ENCODE results near the gene STAG1. TPM values are rescaled to one million over a fixed set of nuclear protein-coding genes. Genes with fewer than 3 reads are reported as not detected.
"Not testable (repeated sequence)": the region's sequence is repeated elsewhere in the genome, so short reads cannot be mapped to it uniquely, and the experiment has no call there.

Gene STAG1
- polyA plus RNA-seq (2013, experiment 1 of 2; ENCODE audit: insufficient read length), result 26.1 TPM
- 30.0 TPM for polyA plus RNA-seq (2013, experiment 2 of 2; ENCODE audit: insufficient read length)

DNA sequence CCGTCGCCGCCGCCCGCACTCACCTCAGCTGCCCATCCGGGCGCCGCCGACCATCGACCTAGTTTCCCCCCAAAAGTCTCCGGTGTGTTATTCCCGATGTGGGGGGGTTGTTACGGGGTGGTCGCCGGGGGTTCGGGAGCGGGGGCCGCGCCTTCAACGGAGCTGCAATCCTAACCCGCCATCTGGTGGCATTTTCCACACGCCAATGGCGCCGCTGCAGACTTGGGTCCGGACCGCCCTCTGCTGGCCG, at the start of gene STAG1:
TSS of gene STAG1 (minus strand) at position 207 of the 250 bp plus-strand sequence. CDS start 121,480 bp downstream, outside the sequence.
- no peak for DNase-seq

DNA sequence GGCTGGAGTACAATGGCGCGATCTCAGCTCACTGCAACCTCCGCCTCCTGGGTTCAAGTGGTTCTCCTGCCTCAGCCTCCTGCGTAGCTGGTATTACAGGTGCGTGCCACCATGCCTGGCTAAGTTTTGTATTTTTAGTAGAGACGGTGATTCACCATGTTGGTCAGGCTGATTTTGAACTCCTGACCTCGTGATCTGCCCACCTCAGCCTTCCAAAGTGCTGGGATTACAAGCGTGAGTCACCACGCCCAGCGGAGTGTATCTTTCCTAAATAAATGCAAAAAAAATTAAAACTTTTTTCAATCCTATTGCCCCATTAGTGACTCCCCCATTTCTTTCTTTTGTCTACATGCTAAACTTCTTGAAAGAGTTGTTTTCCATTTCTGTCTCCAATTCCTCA, 49.0 kb upstream of the STAG1 start:
- DNase-seq, result not testable (repeated sequence)

GRCh38 chr3:136792556-136793330, 40.6 kb upstream of the STAG1 start:
- no peak for DNase-seq

GRCh38 chr3:136790786-136791185, 38.6 kb upstream of the STAG1 start:
- no peak for DNase-seq

DNA sequence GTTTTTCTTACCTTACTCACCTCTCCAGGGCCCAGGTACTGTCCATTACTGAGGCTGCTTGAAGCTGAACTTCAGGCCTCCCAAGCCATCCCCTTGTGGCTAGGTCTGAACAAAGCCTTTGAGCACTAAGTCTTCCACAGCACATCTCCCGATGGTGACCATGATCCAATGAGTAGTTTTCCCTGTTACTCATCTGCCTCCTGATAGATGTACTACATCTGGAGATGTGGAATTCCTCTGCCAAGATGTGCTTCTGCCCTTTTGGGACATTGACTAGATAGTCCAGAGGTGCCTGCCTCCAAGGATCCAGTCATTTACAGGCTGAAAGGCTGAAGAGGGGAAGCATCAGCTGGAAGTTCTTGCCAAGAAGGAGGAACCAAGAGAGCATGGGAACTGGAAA, 37.8 kb upstream of the STAG1 start:
- no peak for DNase-seq

- DNase-seq, result no peak
Observed at GRCh38 chr3:136788154-136788553, 36.0 kb upstream of the STAG1 start.

GRCh38 chr3:136787349-136787748, 35.2 kb upstream of the STAG1 start:
- peak; percentile 48 for DNase-seq

GRCh38 chr3:136783708-136784191, 31.6 kb upstream of the STAG1 start:
- DNase-seq, result no peak

- no peak for DNase-seq
Observed at GRCh38 chr3:136780741-136781140, 28.6 kb upstream of the STAG1 start.

DNA sequence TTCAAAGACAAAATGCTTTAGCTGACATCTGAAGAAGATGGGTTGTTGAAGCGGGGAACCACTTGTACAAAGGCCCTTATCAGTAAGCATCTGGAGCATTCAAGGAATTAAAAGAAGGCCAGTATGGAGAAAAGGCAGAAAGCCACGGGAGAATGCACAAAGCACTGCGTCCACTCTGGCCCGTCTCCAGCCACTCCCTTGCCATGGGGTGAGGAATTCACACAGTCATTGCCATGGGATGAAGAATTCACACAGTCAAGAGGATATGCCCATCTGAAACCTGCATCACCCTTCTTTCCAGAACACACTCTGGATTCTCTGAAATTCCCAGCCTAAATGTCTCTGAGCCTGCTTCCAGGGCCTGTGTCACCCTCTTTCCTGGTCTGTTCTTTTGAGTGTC, 26.7 kb upstream of the STAG1 start:
- DNase-seq, result peak; percentile 40

DNA sequence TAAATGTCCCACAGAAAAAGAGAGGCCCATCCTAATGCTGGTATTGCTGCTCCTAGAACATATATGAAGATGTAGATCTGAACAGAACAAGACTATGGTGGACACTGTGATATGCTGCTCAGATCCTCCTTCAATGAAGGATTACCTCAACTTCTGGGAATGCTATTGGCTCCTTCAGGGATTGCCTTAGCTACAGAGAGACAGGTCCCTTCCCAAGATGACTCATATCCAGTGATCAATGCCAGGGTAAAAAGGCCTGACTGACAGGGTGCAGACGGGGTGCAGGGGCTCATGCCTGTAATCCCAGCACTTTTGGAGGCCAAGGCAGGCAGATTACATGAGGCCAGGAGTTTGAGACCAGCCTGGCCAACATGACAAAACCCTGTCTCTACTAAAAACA, 20.5 kb upstream of the STAG1 start:
- DNase-seq, result peak; percentile 34

- peak; percentile 12 for DNase-seq
Observed at GRCh38 chr3:136758160-136759102, 6.3 kb upstream of the STAG1 start.

DNA sequence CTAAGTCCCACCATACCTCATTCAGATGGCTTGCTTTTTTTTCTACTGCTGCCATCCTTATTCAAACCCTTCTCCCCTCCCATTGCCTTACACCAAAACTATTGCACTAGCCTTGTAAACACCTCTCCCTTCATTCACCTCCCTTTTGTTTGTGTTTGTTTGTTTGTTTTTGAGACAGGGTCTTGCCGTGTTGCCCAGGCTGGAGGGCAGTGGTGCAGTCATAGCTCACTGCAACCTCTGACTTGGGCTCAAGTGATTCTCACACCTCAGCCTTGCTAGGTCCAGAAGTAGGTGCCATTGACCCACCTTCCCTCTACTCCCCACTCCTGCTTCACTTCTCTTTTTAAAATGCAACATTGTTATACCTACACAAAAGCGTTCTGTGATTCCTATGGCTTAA, 3.0 kb upstream of the STAG1 start:
- no peak for DNase-seq

DNA sequence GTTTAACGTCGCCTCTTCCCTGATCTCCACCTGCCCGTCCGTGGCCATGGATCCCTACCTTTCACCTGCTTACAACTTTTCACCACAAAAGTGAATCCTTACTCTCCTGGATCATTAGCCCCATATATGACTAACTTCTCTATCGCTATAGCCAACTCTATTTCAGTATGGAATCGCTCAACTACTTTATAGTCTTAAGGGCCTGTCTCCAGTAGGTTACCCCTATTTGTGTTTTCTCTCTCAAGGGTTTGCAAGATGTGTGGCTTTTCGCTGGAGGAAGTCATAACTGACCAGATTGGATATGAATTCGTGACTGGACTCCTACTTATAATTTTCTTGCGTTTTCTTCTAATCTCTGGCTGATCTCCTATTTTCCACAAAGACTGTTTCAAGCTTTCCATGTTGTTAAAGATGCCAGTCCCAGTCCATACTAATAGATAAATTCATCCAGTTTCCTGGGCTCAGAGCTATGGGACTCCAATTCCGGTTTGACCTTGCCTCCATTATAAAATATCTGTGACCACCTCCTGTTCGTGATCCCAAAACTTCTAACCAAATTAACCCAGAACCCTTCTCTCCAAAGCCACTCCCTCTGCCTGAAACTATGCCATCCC, 1.3 kb upstream of the STAG1 start:
- DNase-seq, result no peak

DNA sequence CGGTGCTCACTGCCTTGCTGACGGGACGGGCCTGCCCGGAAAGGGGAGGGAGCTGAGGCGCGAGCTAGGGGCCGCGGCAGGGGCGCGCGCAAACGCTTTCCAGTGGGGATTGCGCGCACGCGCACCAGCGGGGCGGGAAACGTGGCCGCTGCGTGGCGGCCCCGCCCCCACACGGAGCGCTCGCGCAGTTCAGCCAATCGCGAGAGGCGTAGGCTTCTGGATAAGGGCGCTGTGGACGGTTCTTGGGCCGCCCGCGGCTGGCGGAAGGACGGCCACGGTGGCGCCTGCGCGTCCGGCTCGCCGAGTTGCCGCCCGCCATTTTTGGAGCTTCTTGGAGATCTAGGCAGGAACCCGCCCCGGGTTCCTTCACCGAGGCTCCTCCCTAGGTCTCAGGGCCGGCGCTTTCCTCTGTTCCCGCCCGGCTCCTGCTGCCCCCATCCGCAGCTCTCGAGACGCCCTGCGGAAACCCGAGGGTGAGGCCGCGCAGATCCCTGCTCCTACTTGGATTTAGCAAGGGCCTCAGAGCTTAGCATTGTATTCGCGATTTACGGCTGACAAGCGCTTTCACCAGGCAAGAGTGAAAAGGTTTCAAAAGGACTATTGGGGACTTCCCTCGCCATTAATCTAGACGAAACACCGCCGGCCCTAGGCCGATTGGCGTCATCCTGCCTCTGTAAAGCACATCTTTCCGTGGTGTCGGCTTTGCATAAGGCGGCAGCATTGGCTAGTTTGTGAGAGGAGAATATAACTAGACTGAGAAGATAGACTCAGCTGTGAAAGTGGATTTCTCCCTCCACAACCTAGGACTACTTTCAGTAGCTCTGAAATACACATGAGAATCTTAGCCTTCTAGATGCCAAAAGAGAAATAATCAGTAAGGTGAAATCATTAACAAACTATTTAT, 496 bp upstream of the STAG1 start:
- DNase-seq, result peak; percentile 99

- DNase-seq, result peak; percentile 89
Observed at GRCh38 chr3:136751316-136752171, 634 bp downstream of the STAG1 start.

GRCh38 chr3:136750897-136751315, 1.3 kb downstream of the STAG1 start:
- DNase-seq, result peak; percentile 69

- DNase-seq, result no peak
Observed at GRCh38 chr3:136750209-136750896, 1.8 kb downstream of the STAG1 start.

GRCh38 chr3:136749602-136750001, 2.6 kb downstream of the STAG1 start:
- DNase-seq, result not testable (repeated sequence)

GRCh38 chr3:136749091-136749490, 3.1 kb downstream of the STAG1 start:
- DNase-seq, result no peak

Data from fibroblast of skin of scalp (primary cell).